HG03558 (cell line): Measurements from ENCODE around the gene TNPO3.

Experiments used
- ATAC-seq: cut with Tn5 transposase; IDR thresholded peaks from one replicate; pipeline ENCODE4 v1.9.1; 2021; ENCODE audit warnings: moderate number of reproducible peaks; ENCODE audit not compliant: unreplicated experiment; ENCODE audit errors: extremely low read depth

Gene TNPO3

DNA sequence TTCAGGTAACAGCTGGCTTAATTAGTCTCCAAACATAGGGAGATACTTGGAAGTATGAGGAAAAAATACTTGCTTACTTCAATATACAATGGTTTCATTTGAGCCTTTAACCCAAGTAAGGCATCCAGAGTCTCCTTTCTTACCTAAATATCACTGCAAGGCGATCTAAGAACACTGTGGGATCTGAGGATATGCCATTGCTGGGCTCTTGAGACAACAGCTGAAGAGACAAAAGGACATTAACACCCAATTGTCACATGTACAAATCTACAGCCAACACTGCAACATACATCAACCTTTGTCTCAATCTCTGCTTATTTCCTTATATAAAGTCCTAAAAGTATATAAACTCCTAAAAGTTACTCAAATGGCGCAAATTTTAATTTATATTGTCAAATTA is 72.8 kb downstream of the TNPO3 start:
- no peak for ATAC-seq

DNA sequence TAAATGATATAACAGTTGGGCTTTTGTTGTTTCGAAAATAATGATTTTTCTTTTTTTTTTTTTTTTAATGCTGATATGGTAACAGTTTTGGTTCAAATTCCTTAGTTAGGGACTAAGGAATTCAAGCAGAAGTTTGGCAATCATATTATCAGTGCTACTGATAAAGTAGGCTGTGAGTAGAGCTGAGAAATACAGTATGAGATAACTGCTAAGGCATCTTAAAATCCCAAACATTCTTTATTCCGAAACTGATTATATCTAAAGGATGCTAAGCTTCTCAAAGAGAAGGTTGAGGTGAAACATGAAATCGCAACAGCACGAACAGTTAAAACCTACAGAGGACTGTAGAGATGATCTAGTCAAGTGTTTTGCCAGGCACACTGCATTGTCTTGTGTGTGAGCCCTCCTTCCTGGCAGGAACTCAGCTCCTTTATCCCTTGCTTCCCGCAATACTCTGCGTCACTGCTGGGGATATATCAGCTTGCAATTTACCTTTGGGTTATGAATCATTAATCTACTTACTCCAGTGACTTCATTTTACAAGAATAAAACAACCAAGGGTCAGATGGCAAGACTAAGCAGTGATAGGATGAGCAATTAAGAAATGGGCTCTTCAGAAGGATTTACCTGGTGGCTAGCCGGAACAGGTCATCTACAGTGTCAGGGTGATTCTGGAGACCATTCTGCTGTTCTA is 80.5 kb downstream of the TNPO3 start:
- no peak for ATAC-seq

DNA sequence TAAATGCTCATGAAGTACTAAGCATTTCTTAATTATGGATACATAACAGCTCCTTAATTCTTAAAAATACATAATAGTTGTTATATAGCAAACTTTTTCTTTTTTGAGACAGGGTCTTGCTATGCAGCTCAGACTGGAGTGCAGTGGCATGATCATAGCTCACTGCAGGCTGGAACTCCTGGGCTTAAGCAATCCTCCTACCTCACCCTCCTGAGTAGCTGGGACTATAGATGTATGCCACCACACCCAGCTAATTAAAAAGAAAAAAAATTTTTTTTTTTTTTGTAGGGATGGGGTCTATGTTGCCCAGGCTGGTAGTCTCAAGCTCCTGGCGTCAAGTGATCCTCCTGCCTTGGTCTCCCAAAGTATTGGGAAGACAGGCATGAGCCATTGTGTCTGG is 86.3 kb downstream of the TNPO3 start:
- no peak for ATAC-seq

DNA sequence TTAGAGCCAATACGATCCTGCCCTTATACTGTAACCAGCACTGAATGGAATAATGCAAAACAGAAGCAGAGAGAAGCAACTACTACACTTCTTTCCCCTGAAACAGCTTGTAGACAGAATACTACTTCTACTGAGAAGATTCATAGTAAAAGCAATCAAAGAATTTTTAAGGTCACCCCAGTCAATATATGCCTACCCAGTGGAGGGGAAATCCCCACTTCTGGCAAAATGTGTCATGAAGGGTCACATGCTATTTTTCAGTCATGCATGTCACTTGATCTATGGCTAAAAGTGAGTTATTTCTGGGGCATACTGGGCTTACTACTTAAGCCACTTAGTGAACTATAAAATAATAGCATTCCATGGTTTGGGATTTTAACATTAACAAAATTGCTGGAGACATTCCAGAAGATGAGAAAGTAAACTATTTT is 91.6 kb downstream of the TNPO3 start:
- peak; percentile 66 for ATAC-seq

GRCh38 chr7:128962899-128963298 is 92.0 kb downstream of the TNPO3 start:
- ATAC-seq = no peak

GRCh38 chr7:128961030-128961659 is 93.8 kb downstream of the TNPO3 start:
- no peak for ATAC-seq

DNA sequence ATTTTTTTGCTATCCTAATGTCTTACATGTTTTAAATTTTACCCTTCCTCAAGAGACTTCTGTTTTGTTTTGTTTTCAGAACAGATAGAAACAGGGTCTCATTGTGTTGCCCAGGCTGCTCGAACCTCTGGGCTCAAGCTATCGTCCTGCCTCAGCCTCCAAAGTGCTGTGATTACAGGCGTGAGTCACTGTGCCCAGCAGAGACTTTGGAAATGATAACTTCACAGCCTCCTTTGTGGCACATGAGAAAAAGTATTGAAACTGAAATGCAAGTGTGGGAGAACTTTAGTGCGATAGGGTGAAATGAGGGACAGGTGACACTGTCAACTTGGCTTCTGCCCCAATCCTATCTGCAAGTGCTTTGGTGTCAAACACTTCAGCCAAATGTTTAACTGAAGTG is 95.6 kb downstream of the TNPO3 start:
- no peak for ATAC-seq

- ATAC-seq = no peak
Observed at GRCh38 chr7:128955981-128956380, 98.9 kb downstream of the TNPO3 start.

DNA sequence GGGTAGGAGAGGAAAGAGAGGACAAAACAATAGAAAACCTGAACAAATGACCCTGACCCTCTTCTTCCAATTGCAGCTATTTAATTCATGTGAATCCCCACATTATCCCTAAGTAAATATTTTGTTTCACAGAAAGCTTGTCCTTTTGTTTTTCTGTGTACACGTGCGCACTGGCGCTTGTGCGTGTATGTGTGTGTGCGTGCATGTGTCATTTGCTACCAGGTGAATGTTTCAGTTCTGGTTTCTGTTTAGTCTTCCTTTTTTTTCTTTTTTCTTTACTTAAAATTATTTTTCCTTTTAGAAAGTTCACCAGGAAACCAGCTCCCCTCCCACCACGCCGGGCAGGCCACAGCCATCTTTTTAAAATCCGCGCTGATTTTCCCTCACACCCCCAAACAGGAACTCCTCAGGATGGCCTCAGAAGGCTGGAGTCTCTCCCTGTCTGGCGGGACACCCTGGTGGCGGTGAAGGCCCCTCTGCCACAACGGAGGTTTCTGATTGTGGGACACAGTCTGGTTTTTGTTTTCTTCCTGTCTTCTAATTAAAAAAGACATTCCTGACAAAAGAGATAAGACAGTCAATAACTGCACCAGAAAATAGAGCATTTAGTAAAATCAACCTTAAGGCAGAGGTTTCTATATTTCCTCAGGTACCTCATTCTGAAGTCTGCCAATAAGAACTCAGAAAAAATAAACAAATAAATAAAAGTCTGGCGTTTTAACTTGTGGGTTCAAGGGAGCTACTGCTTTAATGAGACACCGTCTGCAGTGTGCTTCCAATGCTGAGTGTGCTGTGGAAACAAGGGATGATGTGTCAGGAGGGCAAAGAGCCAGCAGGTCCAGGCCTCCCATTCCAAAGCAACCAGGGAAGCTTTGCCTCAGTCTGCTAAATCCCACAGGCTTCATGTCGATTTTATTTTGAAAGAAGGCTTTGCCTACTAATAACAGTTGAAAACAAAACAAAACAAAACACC is 99.8 kb downstream of the TNPO3 start:
- no peak for ATAC-seq

DNA sequence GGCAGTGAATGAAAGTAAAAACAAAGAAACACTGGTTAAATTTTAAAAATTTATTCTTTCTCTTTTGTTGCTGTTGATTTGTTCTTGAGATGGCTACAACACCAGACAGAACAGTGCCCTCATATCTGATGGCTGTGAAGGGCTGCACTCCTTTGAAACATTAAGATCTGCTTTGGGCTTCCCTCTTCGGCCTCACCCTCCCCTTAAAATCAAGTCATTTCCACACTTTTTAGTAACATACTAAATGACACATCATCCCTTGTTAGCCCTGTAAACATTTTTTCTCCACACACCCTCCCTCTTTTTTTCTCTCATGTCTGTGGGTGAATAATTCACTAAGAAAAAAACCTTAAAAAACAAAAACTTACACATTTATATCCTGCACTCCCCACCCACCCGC is 100.8 kb downstream of the TNPO3 start:
- no peak for ATAC-seq

- ATAC-seq = no peak
Observed at GRCh38 chr7:128951296-128951695, 103.6 kb downstream of the TNPO3 start.

DNA sequence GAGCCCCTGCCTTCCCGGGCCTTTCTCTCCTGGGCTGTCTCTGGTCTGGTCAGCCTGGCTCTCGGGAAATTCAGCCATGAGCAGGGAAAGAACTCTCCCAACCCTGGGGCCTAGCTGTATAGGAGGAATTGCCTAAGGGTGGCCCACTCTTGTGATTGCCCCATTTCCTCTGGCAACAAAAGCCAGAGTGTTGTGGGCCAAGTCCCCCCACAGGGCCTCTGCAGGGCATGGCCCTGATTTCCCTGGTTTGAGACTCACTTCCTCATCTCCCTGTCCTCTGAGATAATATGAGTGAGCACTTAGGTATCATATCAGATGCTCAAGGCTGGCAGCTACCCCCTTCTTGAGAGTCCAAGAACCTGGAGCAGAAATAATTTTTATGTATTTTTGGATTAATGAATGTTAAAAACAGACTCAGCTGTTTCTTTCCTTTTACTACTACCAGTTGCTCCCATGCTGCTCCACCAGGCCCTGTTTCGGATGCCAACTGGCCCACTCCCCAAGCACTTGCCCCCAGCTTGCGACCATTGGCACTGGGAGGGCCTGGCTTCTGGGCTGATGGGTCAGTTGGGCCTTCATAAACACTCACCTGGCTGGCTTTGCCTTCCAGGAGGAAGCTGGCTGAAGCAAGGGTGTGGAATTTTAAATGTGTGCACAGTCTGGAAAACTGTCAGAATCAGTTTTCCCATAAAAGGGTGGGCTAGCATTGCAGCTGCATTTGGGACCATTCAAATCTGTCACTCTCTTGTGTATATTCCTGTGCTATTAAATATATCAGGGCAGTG is 105.7 kb downstream of the TNPO3 start:
- no peak for ATAC-seq

DNA sequence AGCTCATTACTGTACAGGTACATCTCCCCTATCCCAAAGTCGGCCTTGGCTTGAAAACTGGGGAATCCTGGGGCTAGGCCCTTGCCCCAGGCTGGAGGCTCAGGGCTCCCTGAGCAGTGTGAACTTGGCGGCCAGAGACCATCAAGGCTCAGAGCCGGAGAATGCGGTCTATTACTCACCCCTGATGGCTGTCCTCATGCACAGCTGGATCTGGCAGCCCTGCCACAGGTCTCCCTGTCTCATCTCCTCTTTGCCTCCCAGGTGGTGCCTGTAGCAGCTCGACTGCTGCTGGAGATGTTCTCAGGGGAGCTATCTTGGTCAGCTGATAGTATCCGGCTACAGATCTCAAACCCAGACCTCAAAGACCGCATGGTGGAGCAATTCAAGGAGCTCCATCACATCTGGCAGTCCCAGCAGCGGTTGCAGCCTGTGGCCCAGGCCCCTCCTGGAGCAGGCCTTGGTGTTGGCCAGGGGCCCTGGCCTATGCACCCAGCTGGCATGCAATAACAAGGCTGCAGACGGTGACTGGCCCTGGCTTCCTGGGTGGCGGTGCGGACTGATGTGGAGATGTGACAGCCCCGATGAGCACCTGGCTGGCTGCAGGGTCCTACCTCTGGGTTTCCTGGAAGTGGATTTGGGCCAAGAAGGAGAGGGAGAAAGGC is 106.5 kb downstream of the TNPO3 start:
- ATAC-seq = no peak

- no peak for ATAC-seq
Observed at GRCh38 chr7:128947854-128948253, 107.1 kb downstream of the TNPO3 start.

DNA sequence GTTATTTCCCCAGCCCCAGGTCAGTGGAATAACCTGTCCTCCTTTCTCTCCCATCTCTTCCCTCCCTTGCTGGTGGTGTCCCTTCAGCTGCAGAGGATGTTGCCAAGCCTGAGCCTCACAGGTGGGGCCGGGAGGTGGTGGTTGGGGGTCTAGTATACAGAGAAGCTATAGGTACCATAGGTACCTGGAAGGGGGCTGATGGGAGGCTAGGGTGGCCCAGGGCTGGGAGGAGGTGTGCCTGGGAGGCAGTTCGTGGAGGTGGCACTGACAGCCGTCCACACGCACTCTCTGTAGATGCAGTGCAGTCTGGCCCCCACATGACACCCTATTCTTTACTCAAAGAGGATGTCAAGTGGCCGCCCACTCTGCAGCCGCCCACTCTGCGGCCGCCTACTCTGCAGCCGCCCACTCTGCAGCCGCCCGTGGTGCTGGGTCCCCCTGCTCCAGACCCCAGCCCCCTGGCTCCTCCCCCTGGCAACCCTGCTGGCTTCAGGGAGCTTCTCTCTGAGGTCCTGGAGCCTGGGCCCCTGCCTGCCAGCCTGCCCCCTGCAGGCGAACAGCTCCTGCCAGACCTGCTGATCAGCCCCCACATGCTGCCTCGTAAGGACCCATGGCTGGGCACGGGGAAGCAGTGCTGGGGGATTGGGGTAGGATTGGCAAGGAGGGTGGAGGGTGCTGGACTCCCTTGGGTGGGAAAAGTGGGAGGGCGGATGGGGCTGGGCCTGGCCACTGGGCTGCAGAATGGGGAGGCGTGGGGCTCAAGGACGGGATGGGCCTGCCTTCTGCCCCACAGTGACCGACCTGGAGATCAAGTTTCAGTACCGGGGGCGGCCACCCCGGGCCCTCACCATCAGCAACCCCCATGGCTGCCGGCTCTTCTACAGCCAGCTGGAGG is 107.7 kb downstream of the TNPO3 start:
- ATAC-seq = no peak

GRCh38 chr7:128945668-128946366 is 109.1 kb downstream of the TNPO3 start:
- no peak for ATAC-seq

- no peak for ATAC-seq
Observed at GRCh38 chr7:128944487-128945236, 110.2 kb downstream of the TNPO3 start.
